22Rv1 (cell line): Measurements from ENCODE around the gene CUL9.

Source experiments
- H3K27ac ChIP-seq: fragments of 450-650 bp; 2 replicates; pipeline ENCODE4 v1.5.1; 2017
- CTCF ChIP-seq: fragments of 450-650 bp; IDR thresholded peaks from 2 replicates; pipeline ENCODE4 v1.5.1; 2017; ENCODE audit warnings: mild to moderate bottlenecking
- ZFX ChIP-seq: fragments of 450-650 bp; IDR thresholded peaks from 2 replicates; pipeline ENCODE4 v1.6.1; 2017; ENCODE audit warnings: antibody characterized with exemption, borderline replicate concordance

Gene CUL9

GRCh38 chr6:43163899-43164298, 18.1 kb upstream of the CUL9 start:
- no peak for TF ChIP-seq CTCF
- TF ChIP-seq ZFX: no peak
- H3K27ac ChIP-seq: no peak overlapping the region

- peak overlapping the region; percentile 85 for H3K27ac ChIP-seq
- TF ChIP-seq ZFX (no peak), CTCF (no peak)
Measured at GRCh38 chr6:43170417-43170930, 11.5 kb upstream of the CUL9 start.

GRCh38 chr6:43170931-43171706, 10.9 kb upstream of the CUL9 start, which contains the start of gene SRF:
SRF (plus strand) TSS chr6:43171269; CDS start chr6:43171657, 388 bp downstream.
- TF ChIP-seq CTCF (peak; percentile 81), ZFX (no peak)
- H3K27ac ChIP-seq: peak within 1 kb of the TSS; percentile 85

GRCh38 chr6:43171707-43172103, 10.3 kb upstream of the CUL9 start:
- H3K27ac ChIP-seq: peak overlapping the region; percentile 85
- TF ChIP-seq CTCF (no peak), ZFX (no peak)

DNA sequence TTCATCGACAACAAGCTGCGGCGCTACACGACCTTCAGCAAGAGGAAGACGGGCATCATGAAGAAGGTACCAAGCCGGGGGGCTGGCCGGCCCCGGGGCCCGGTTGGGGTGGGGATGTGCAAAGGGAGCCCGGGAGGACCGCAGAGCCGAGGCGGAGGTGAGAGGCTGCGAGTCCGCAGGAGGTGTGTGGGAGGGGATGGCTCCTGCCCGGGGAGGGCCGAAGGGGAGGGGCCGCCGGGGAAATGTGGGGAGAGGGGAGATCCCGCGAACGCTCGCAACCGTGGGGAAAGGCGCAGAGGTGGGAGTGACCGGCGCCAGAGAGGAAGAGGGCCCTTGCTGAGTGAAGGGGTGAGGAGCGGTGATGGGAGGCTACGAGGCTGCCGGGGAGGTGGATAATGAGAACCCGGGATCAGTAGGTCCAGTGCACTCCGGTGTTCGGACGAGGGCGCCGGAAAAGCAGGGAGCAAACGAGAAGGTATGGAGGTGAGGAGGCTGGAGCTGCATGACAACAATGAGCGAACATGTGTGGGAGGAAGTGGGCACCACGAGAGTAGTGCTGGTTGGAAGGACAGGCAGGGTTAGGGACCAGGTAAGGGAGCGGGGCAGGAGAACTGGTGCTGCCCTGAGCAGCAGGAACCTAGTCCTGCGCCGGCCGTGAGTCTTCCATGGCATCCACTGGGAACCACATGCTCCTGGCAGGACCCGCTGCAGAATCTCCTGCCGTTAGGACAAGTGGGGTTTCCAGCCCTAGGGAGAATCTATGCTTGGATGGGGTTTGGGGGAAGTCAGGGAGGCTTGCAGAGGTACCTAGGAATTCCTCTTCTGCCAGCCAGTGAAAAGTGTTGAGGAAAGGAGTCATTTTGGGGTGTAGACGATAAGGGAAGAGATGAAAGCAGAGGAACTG, 9.6 kb upstream of the CUL9 start:
- TF ChIP-seq ZFX (no peak), CTCF (no peak)
- peak overlapping the region; percentile 85 for H3K27ac ChIP-seq

DNA sequence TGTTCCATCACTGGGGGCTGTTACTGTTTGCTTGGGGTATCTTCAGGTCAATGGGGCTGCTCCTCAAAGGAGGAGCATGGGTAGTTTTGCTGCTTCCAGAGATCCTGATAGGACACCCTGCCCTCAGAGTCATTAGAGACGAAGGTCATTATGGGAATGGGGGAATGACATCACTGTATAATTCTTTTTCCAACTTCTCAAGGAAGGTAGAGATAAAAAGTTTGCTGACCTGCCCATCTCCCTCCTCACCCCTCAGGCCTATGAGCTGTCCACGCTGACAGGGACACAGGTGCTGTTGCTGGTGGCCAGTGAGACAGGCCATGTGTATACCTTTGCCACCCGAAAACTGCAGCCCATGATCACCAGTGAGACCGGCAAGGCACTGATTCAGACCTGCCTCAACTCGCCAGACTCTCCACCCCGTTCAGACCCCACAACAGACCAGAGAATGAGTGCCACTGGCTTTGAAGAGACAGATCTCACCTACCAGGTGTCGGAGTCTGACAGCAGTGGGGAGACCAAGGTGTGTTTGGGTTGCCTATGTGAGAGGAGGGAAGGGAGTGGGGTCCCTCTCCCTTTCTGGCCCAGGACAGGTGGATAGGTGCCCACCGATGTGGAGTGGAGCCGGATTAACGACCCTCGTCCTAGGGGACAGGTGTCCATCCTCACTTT, 8.3 kb upstream of the CUL9 start:
- TF ChIP-seq ZFX: no peak
- peak overlapping the region; percentile 85 for H3K27ac ChIP-seq

GRCh38 chr6:43174263-43175112, 7.5 kb upstream of the CUL9 start:
- peak overlapping the region; percentile 85 for H3K27ac ChIP-seq

More at GRCh38 chr6:43174263-43175112, 7.5 kb upstream of the CUL9 start:
- no peak for TF ChIP-seq CTCF
- TF ChIP-seq ZFX: no peak
